MM.1S (cell line): ENCODE data around the gene SLC38A8.

Experiments
- DNase-seq: peaks from one replicate; pipeline ENCODE4 v3.0.0-alpha.2; 2015
- H2AFZ ChIP-seq: fragments of 300-600 bp; sonication (generic); 2 replicates; pipeline ENCODE4 v1.6.0; 2016; ENCODE audit warnings: antibody characterized with exemption, low read length
- H3F3A ChIP-seq: fragments of 300-600 bp; sonication (generic); 2 replicates; pipeline ENCODE4 v1.6.1; 2016; ENCODE audit warnings: mild to moderate bottlenecking, antibody characterized with exemption, low read length, moderate library complexity, mixed read lengths; ENCODE audit not compliant: insufficient read depth
- H3K27ac ChIP-seq: fragments of 300-600 bp; sonication (generic); 2 replicates; pipeline ENCODE4 v1.5.1; 2016; ENCODE audit warnings: mild to moderate bottlenecking, low read length
- H3K27me3 ChIP-seq: fragments of 300-600 bp; sonication (generic); replicated peaks from 2 replicates; pipeline ENCODE4 v1.6.0; 2016; ENCODE audit warnings: low read length; ENCODE audit not compliant: insufficient read depth
- H3K36me3 ChIP-seq: fragments of 300-600 bp; sonication (generic); replicated peaks from 2 replicates; pipeline ENCODE4 v1.6.1; 2016; ENCODE audit warnings: mild to moderate bottlenecking, low read length, mixed read lengths; ENCODE audit not compliant: insufficient read depth
- H3K4me1 ChIP-seq: fragments of 300-600 bp; sonication (generic); 2 replicates; pipeline ENCODE4 v1.6.1; 2016; ENCODE audit warnings: low read length, mixed read lengths
- H3K4me2 ChIP-seq: fragments of 300-600 bp; sonication (generic); 2 replicates; pipeline ENCODE4 v1.6.0; 2016; ENCODE audit warnings: low read depth, low read length
- H3K4me3 ChIP-seq: fragments of 300-600 bp; sonication (generic); 2 replicates; pipeline ENCODE4 v1.5.1; 2016; ENCODE audit warnings: low read length, mixed read lengths
- H3K79me2 ChIP-seq: fragments of 300-600 bp; sonication (generic); 2 replicates; pipeline ENCODE4 v1.6.1; 2016; ENCODE audit warnings: mixed run types, low read length, mixed read lengths
- H3K9ac ChIP-seq: fragments of 300-600 bp; sonication (generic); 2 replicates; pipeline ENCODE4 v1.6.1; 2016; ENCODE audit warnings: low read length, mixed read lengths
- H3K9me2 ChIP-seq: fragments of 300-600 bp; sonication (generic); replicated peaks from 2 replicates; pipeline ENCODE4 v1.6.1; 2016; ENCODE audit warnings: mild to moderate bottlenecking, low read length, mixed read lengths; ENCODE audit not compliant: insufficient read depth
- H3K9me3 ChIP-seq: fragments of 300-600 bp; sonication (generic); replicated peaks from 2 replicates; pipeline ENCODE4 v1.6.1; 2016; ENCODE audit warnings: mild to moderate bottlenecking, low read length, mixed read lengths; ENCODE audit not compliant: insufficient read depth
- H4K20me1 ChIP-seq: fragments of 300-600 bp; sonication (generic); 2 replicates; pipeline ENCODE4 v1.6.1; 2016; ENCODE audit warnings: mild to moderate bottlenecking, low read length, moderate library complexity, mixed read lengths; ENCODE audit not compliant: insufficient read depth
- CTCF ChIP-seq: fragments of 300-600 bp; sonication (generic); IDR thresholded peaks from 2 replicates; pipeline ENCODE4 v1.5.1; 2016; ENCODE audit warnings: antibody characterized with exemption, low read length, mixed read lengths
- EZH2 ChIP-seq: fragments of 300-600 bp; sonication (generic); optimal IDR thresholded peaks from 2 replicates; pipeline ENCODE3; 2017; ENCODE audit warnings: low read depth, mild to moderate bottlenecking, antibody characterized with exemption, low read length, mixed read lengths
- EZH2phosphoT487 ChIP-seq: fragments of 300-600 bp; sonication (generic); IDR thresholded peaks from 2 replicates; pipeline ENCODE4 v1.6.1; 2018; ENCODE audit warnings: antibody characterized with exemption, low read length

The SLC38A8 gene

DNA sequence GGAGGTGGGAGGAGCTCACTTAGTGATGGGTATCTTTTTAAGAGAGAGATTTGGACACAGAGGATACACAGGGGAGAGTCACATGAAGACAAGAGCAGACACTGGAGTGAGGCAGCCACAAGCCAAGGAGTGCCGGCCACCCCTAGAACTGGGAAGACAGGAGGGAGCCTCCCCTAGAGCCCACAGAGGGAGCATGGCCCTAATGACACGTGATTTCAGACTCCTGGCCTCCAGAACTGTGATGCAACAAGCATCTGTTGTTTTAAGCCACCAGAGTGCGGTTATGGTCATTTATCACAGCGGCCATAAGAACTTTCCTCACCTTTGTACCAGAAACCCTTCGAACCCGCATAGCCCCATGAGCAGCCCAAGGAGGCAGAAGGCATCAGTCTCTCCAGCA lies 33.3 kb downstream of the SLC38A8 start:
- Histone ChIP-seq H3K27me3 (peaks cover 31% of the 10 kb centered on the region), H3K36me3 (no peaks in the 10 kb centered on the region), H2AFZ (no peak overlapping the region), H3K9me3 (no peaks in the 10 kb centered on the region), H3K9ac (no peak overlapping the region), H4K20me1 (no peaks in the 10 kb centered on the region), H3K79me2 (no peaks in the 10 kb centered on the region), H3K4me2 (no peak overlapping the region), H3F3A (no peaks in the 10 kb centered on the region), H3K27ac (no peak overlapping the region), H3K9me2 (no peaks in the 10 kb centered on the region), H3K4me3 (no peak overlapping the region), H3K4me1 (no peaks in the 10 kb centered on the region)
- TF ChIP-seq CTCF: no peak
- TF ChIP-seq EZH2phosphoT487: no peak
- no peak for TF ChIP-seq EZH2
- no peak for DNase-seq

GRCh38 chr16:84007965-84008364 lies 34.6 kb downstream of the SLC38A8 start:
- TF ChIP-seq EZH2phosphoT487 (no peak), CTCF (no peak)
- Histone ChIP-seq H3K27me3 (peaks cover 35% of the 10 kb centered on the region), H3K27ac (no peak overlapping the region), H4K20me1 (no peaks in the 10 kb centered on the region), H3K4me2 (no peak overlapping the region), H2AFZ (no peak overlapping the region), H3K79me2 (no peaks in the 10 kb centered on the region), H3K9me2 (no peaks in the 10 kb centered on the region), H3K4me3 (no peak overlapping the region), H3F3A (no peaks in the 10 kb centered on the region), H3K36me3 (no peaks in the 10 kb centered on the region), H3K9ac (no peak overlapping the region), H3K4me1 (no peaks in the 10 kb centered on the region), H3K9me3 (no peaks in the 10 kb centered on the region)
- DNase-seq: no peak

GRCh38 chr16:84007520-84007919 lies 35.1 kb downstream of the SLC38A8 start:
- no peak overlapping the region for H3K4me2 ChIP-seq
- H4K20me1 ChIP-seq: no peaks in the 10 kb centered on the region
- no peaks in the 10 kb centered on the region for H3K36me3 ChIP-seq
- TF ChIP-seq EZH2phosphoT487 (no peak), CTCF (no peak), EZH2 (no peak)
- H3K9me3 ChIP-seq: no peaks in the 10 kb centered on the region
- no peaks in the 10 kb centered on the region for H3K9me2 ChIP-seq
- no peaks in the 10 kb centered on the region for H3K4me1 ChIP-seq
- H3K27me3 ChIP-seq: peaks cover 35% of the 10 kb centered on the region
- H3K4me3 ChIP-seq: no peak overlapping the region
- H3F3A ChIP-seq: no peaks in the 10 kb centered on the region
- H3K79me2 ChIP-seq: no peaks in the 10 kb centered on the region
- DNase-seq: no peak
- H3K9ac ChIP-seq: no peak overlapping the region
- H2AFZ ChIP-seq: no peak overlapping the region
- no peak overlapping the region for H3K27ac ChIP-seq

GRCh38 chr16:84005391-84005790 lies 37.2 kb downstream of the SLC38A8 start:
- Histone ChIP-seq H3K4me1 (no peaks in the 10 kb centered on the region), H2AFZ (no peak overlapping the region), H3K9ac (no peak overlapping the region), H3F3A (no peaks in the 10 kb centered on the region), H3K4me3 (no peak overlapping the region), H3K27ac (no peak overlapping the region), H3K9me2 (no peaks in the 10 kb centered on the region), H4K20me1 (no peaks in the 10 kb centered on the region), H3K9me3 (no peaks in the 10 kb centered on the region), H3K27me3 (peaks cover 24% of the 10 kb centered on the region), H3K4me2 (no peak overlapping the region), H3K36me3 (no peaks in the 10 kb centered on the region), H3K79me2 (no peaks in the 10 kb centered on the region)
- DNase-seq: no peak
- TF ChIP-seq CTCF: no peak
- no peak for TF ChIP-seq EZH2phosphoT487
- no peak for TF ChIP-seq EZH2
